OCI-LY7 (cell line): ENCODE results near the gene MIA. TPM values are rescaled to one million over a fixed set of nuclear protein-coding genes. Genes with fewer than 3 reads are reported as not detected.
"Not testable (repeated sequence)": the region's sequence is repeated elsewhere in the genome, so short reads cannot be mapped to it uniquely, and the experiment has no call there.

Experiments used
- BruUV-seq: library from RNA; stranded (reverse); fragments of 400-500 nt; replicated peaks from 2 replicates; lab custom pipeline; 2021; lab: Mats Ljungman, UMichigan
- CTCF ChIA-PET: fragments of 300-600 bp; sonication (Branson Sonifier 250); formaldehyde crosslinking; loops from one replicate; lab custom pipeline; 2022; ENCODE audit warnings: antibody characterized with exemption; ENCODE audit not compliant: unreplicated experiment; lab: Charles Lee
- POLR2A ChIA-PET: fragments of 300-600 bp; sonication (Branson Sonifier 250); formaldehyde crosslinking; loops from one replicate; lab custom pipeline; 2022; ENCODE audit warnings: antibody characterized with exemption; lab: Charles Lee
- DNase-seq: peaks from one replicate; pipeline ENCODE4 v3.0.0-alpha.2; 2015; ENCODE audit warnings: low spot score
- H2AFZ ChIP-seq: fragments of 200-600 bp; sonication (generic), shearing (Covaris generic); 2 replicates; pipeline ENCODE4 v1.6.1; 2014; ENCODE audit warnings: mild to moderate bottlenecking, antibody characterized with exemption, low read length, moderate library complexity
- H3K27ac ChIP-seq: fragments of 200-600 bp; sonication (generic); 2 replicates; pipeline ENCODE4 v1.5.1; 2014; ENCODE audit warnings: mixed run types, low read depth, mild to moderate bottlenecking, moderate library complexity, low read length, inconsistent platforms; ENCODE audit not compliant: poor library complexity, severe bottlenecking
- H3K36me3 ChIP-seq: fragments of 200-600 bp; sonication (generic); 2 replicates; pipeline ENCODE4 v1.6.1; 2014; ENCODE audit warnings: mild to moderate bottlenecking, antibody characterized with exemption, low read length, moderate library complexity, mixed read lengths; ENCODE audit not compliant: insufficient read depth
- H3K4me1 ChIP-seq: fragments of 200-600 bp; sonication (generic); 2 replicates; pipeline ENCODE4 v1.5.1; 2014; ENCODE audit warnings: mild to moderate bottlenecking, low read length; ENCODE audit not compliant: insufficient read depth, poor library complexity, severe bottlenecking
- H3K4me2 ChIP-seq: fragments of 200-600 bp; sonication (generic); 2 replicates; pipeline ENCODE4 v1.6.1; 2014; ENCODE audit warnings: mild to moderate bottlenecking, low read length
- H3K4me3 ChIP-seq: fragments of 200-600 bp; sonication (generic); 2 replicates; pipeline ENCODE4 v1.5.1; 2014; ENCODE audit warnings: mild to moderate bottlenecking, low read depth, low read length; ENCODE audit not compliant: poor library complexity, severe bottlenecking
- H3K79me2 ChIP-seq: fragments of 200-600 bp; sonication (generic); 2 replicates; pipeline ENCODE4 v1.6.1; 2016; ENCODE audit warnings: low read depth, mild to moderate bottlenecking, low read length, moderate library complexity, mixed read lengths; ENCODE audit not compliant: insufficient read depth
- H3K9me2 ChIP-seq: fragments of 200-600 bp; sonication (generic); 2 replicates; pipeline ENCODE4 v1.6.1; 2016; ENCODE audit warnings: mild to moderate bottlenecking, low read length, mixed read lengths; ENCODE audit not compliant: insufficient read depth
- H3K9me3 ChIP-seq: fragments of 200-600 bp; sonication (generic); 2 replicates; pipeline ENCODE4 v1.6.1; 2014; ENCODE audit warnings: mild to moderate bottlenecking, mixed run types, low read length, mixed read lengths
- H4K20me1 ChIP-seq: fragments of 200-600 bp; sonication (generic); 2 replicates; pipeline ENCODE4 v1.6.1; 2014; ENCODE audit warnings: mild to moderate bottlenecking, antibody characterized with exemption, low read length, moderate library complexity, mixed read lengths; ENCODE audit not compliant: insufficient read depth
- CTCF ChIP-seq: fragments of 200-600 bp; sonication (generic); conservative IDR thresholded peaks from 2 replicates; pipeline ENCODE4 v1.5.1; 2014; ENCODE audit warnings: mild to moderate bottlenecking, antibody characterized with exemption, low read length, moderate library complexity, mixed read lengths
- EZH2phosphoT487 ChIP-seq: fragments of 200-600 bp; sonication (generic); IDR thresholded peaks from 2 replicates; pipeline ENCODE4 v1.6.1; 2018; ENCODE audit warnings: low read depth, borderline replicate concordance, mild to moderate bottlenecking, mixed run types, antibody characterized with exemption, low read length, moderate library complexity, mixed read lengths
- intact Hi-C: fragments of 100-400 bp; cut with micrococcal nuclease; formaldehyde crosslinking; loops from one replicate; pipeline ENCODE4 v1.10.0; 2022; ENCODE audit not compliant: unreplicated experiment
- total RNA-seq, 2 experiments: library from RNA; depleted of rRNA in 1 of 2; stranded (reverse); fragments of >200 nt in 1 of 2; shearing (Covaris generic) in 1 of 2; gene quantifications; 2 replicates each; pipeline ENCODE4 v1.2.3, GENCODE V29; 2014 to 2022

Gene MIA
- total RNA-seq, 2 experiments from 2014 or later = not detected

DNA sequence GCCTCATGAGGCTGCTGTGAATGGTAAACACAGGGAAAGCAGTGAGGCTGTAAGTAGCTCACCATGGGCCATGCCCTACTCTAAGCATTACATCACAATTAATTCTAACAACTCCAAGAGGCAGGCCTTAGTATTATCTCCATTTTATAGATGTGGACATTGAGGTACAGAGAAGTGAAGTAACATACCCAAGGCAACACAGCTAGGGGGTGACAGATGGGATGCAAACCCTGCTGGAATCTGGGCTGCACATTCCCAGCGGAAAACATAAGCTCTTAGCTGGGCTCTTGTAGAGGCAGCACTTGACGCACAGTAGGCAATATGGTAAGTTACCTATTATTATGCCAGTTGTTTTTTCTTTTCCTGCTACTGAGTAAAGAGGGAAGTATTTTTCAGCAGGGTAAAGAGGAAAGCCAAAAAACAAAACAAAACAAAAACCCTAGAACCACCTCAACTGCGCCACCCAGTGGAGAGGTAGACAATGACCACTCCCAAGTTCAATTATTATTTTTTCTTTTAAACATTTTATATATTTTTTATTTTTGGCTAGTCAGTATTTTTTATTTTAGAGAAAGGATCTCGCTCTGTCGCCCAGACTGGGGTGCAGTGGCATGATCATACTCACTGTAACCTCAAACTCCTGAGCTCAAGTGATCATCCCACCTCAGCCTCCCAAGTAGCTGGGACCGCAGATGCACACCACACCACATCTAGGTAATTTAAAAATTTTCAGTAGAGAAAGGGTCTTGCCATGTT, 44.3 kb downstream of the MIA start:
- H3K9me2 ChIP-seq, H3K4me3 ChIP-seq, H3K79me2 ChIP-seq, H2AFZ ChIP-seq, H4K20me1 ChIP-seq, H3K36me3 ChIP-seq, H3K9me3 ChIP-seq, BruUV-seq: not testable (repeated sequence)
- peak; percentile 50 for DNase-seq
- CTCF ChIA-PET = interaction anchor here (0.6 to 0.7 kb wide), 2 partner anchors 156 to 158 kb away, joined by 3 read pairs; no protein-coding TSS in a partner anchor
- Histone ChIP-seq H3K4me1 (peaks cover 22% of the 10 kb centered on the region), H3K27ac (peak overlapping the region; percentile 16), H3K4me2 (peak overlapping the region; percentile 53; the same call in 1 of the 2 replicates)
- peak; percentile 83 for TF ChIP-seq CTCF
- intact Hi-C loops = loop anchor here (1.0 kb wide), 1 partner anchor 157 kb away; no protein-coding TSS in a partner anchor
- POLR2A ChIA-PET = interaction anchor here (0.7 kb wide), 2 partner anchors 157 to 158 kb away, joined by 3 read pairs; no protein-coding TSS in a partner anchor

DNA sequence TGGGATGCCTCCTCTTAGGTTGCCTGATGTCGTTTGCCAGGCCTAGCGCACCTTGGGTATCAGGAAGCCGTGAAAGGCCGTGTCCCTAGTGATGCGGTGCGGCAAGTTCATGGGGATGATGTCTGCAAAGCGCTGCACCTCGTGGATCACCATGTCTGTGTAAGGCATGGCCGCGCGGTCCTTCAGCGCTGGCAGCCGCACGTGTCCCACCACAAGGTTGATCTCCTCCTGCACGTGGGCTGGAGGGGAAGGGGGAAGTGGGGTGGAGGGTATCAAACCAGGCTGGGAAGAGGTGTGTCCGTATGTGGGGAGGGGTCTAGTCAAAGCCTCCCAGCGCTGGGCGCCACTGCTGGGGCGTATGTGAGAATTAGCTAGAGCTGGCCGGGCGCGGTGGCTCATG, 46.8 kb downstream of the MIA start:
- H3K79me2 ChIP-seq = no peaks in the 10 kb centered on the region
- CTCF ChIA-PET = no interaction called here
- H4K20me1 ChIP-seq = no peaks in the 10 kb centered on the region
- DNase-seq = no peak
- H3K9me3 ChIP-seq = no peaks in the 10 kb centered on the region
- no peak overlapping the region for H3K4me2 ChIP-seq
- intact Hi-C loops = no loop called here
- TF ChIP-seq EZH2phosphoT487 (no peak), CTCF (no peak)
- BruUV-seq = no TSS peak
- no peak overlapping the region for H2AFZ ChIP-seq
- POLR2A ChIA-PET = no interaction called here
- H3K9me2 ChIP-seq = no peaks in the 10 kb centered on the region
- H3K4me3 ChIP-seq = no peak overlapping the region
- H3K27ac ChIP-seq = no peak overlapping the region
- peaks cover 22% of the 10 kb centered on the region for H3K4me1 ChIP-seq
- H3K36me3 ChIP-seq = no peaks in the 10 kb centered on the region

GRCh38 chr19:40822704-40823553, 47.6 kb downstream of the MIA start:
- H3K27ac ChIP-seq, H4K20me1 ChIP-seq, H3K9me3 ChIP-seq, H2AFZ ChIP-seq, H3K36me3 ChIP-seq, H3K4me2 ChIP-seq, CTCF ChIA-PET, intact Hi-C loops, BruUV-seq, H3K79me2 ChIP-seq, DNase-seq, H3K4me3 ChIP-seq, H3K9me2 ChIP-seq, POLR2A ChIA-PET: not testable (repeated sequence)
- peaks cover 22% of the 10 kb centered on the region for H3K4me1 ChIP-seq

GRCh38 chr19:40824916-40825315, 49.6 kb downstream of the MIA start:
- H3K4me2 ChIP-seq, H4K20me1 ChIP-seq, DNase-seq, H2AFZ ChIP-seq, intact Hi-C loops, BruUV-seq, POLR2A ChIA-PET, H3K4me1 ChIP-seq, H3K27ac ChIP-seq, H3K4me3 ChIP-seq, H3K36me3 ChIP-seq, H3K9me2 ChIP-seq, H3K79me2 ChIP-seq, CTCF ChIA-PET, H3K9me3 ChIP-seq: not testable (repeated sequence)
